ENCODE results near the gene NME4.
"Not testable (repeated sequence)": the region's sequence is repeated elsewhere in the genome, so short reads cannot be mapped to it uniquely, and the experiment has no call there.

NME4 gene

GRCh38 chr16:399340-400019 is 2.5 kb downstream of the NME4 start:
- no peak for DNase-seq

GRCh38 chr16:400061-400591 is 3.1 kb downstream of the NME4 start:
- no peak for DNase-seq

- DNase-seq, result peak; percentile 95 to 97
Observed at GRCh38 chr16:401468-402348, 4.7 kb downstream of the NME4 start, which contains the start of gene DECR2. DECR2 (plus strand) TSS chr16:401885; CDS start chr16:401964, 79 bp downstream.

- no peak for DNase-seq
Observed at GRCh38 chr16:404971-405486, 8.0 kb downstream of the NME4 start.

- DNase-seq, result no peak
Observed at GRCh38 chr16:405548-406506, 8.8 kb downstream of the NME4 start.

- no peak for DNase-seq
Observed at GRCh38 chr16:407253-407652, 10.3 kb downstream of the NME4 start.

- no peak for DNase-seq
Observed at GRCh38 chr16:410516-411178, 13.6 kb downstream of the NME4 start.

- DNase-seq, result no peak
Observed at GRCh38 chr16:411576-412265, 14.7 kb downstream of the NME4 start.

GRCh38 chr16:414395-415169 is 17.6 kb downstream of the NME4 start:
- DNase-seq, result no peak

- not testable (repeated sequence) for DNase-seq
Observed at GRCh38 chr16:415170-415498, 18.1 kb downstream of the NME4 start.

GRCh38 chr16:422179-422578 is 25.2 kb downstream of the NME4 start:
- DNase-seq, result not testable (repeated sequence)

GRCh38 chr16:424033-424622 is 27.1 kb downstream of the NME4 start:
- DNase-seq, result no peak

- DNase-seq, result no peak
Observed at GRCh38 chr16:424623-425081, 27.7 kb downstream of the NME4 start.

- peak; percentile 84 to 86 for DNase-seq
Observed at GRCh38 chr16:425082-425718, 28.2 kb downstream of the NME4 start, which contains the start of gene RAB11FIP3. RAB11FIP3 (plus strand) TSS chr16:425649; CDS start chr16:426007, 358 bp downstream.

GRCh38 chr16:425740-426114 is 28.7 kb downstream of the NME4 start:
- DNase-seq, result no peak

GRCh38 chr16:426115-426905 is 29.3 kb downstream of the NME4 start:
- DNase-seq, result no peak

GRCh38 chr16:426906-427249 is 29.9 kb downstream of the NME4 start:
- DNase-seq, result no peak

- no peak for DNase-seq
Observed at GRCh38 chr16:427250-427649, 30.3 kb downstream of the NME4 start.

GRCh38 chr16:430904-431303 is 33.9 kb downstream of the NME4 start:
- no peak for DNase-seq
